Limb (tissue), 2 donors: ENCODE measurements around the gene ADCYAP1.
"Not testable (repeated sequence)": the region's sequence is repeated elsewhere in the genome, so short reads cannot be mapped to it uniquely, and the experiment has no call there.

Experiments used
- DNase-seq, 2 donors: peaks; one replicate each; pipeline ENCODE4 v3.0.0-alpha.2; 2016; ENCODE audit errors: extremely low spot score in 2 of 2

ADCYAP1 gene

DNA sequence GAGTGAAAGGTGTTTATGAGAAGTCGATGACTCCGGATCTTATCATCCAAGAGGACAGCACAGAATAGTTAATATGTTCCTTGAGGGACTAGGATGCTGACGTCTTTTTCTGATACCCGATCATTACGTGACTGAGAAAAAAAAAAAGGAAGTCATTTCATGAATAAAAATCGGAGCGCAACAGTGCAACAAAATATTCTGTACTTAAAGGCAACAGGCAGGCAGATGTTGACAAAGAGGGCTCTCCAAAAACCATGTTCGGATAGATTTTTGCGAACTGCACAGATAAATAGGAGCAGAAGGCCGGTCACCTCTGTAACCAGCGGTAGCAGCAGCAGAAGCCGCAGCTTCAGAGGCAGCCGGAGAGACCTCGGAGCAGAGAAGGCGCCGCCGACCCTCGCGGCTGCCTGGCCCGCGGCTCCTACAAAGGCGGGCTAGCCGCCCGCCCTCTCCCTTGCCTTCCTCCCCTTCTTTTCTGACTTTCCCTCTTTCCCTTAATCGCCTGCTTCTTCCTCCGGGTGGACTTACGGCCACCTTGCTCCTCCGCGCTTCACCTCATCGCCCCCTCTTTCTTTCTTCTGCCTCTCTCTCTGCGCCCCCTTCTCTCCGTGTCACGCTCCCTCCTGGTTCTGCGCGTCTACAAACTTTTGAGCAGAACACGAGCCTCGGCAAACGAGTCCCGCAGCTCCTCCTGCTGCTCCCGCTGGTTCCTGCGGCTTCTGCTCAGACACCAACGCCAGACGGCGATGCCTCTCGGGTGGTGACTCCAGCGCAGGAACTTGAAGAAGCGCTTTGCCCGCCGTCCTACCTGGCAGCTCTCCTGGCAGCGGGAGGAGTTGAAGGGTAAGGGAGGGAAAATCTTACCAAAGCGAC, at the start of gene ADCYAP1:
ADCYAP1 (plus strand) TSS at position 654 of the 873 bp plus-strand sequence. CDS start 516 bp downstream, outside the sequence.
- peak in 1 of 2 donors; percentile 45 for DNase-seq

GRCh38 chr18:857986-858385, 46.7 kb upstream of the ADCYAP1 start:
- no peak for DNase-seq

DNA sequence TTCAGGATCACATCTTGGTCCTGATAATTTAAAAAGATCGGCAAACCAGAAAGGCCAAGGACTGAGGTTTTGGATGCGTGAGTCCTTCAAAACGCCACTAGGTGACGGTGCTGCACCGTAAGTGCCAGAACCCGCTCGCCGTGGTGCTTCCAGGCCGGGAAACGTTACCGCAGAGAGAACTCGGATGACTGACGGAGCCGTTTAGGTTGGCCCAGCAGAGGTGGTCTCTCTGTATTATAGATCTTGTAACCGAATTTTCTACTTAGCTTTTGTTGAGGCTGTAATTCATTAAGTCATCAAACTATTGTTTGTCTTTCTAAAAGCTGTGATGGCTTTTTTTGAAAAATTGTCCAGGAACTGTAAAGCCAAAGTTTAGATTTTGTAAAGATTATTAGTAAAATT, 39.8 kb upstream of the ADCYAP1 start:
- peak; percentile 75 to 78 for DNase-seq

DNA sequence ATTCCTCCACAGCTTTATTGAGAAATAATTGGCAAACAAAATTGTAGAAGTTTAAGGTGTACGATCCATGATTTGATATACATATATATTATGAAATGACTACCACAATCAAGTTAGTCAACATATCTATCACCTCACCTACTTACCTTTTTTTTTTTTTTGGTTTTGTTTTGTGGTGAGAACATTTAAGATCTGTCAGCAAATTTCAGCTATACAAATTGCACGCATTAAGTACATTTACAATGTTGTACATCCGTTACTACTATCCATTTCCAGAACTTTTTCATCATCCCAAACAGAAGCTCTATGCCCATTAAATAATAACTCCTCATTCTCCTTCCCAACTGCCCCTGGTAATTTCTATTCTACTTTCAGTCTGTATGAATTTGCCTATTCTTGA, 37.4 kb upstream of the ADCYAP1 start:
- no peak for DNase-seq

- DNase-seq = not testable (repeated sequence)
Measured at GRCh38 chr18:873426-873825, 31.2 kb upstream of the ADCYAP1 start.

DNA sequence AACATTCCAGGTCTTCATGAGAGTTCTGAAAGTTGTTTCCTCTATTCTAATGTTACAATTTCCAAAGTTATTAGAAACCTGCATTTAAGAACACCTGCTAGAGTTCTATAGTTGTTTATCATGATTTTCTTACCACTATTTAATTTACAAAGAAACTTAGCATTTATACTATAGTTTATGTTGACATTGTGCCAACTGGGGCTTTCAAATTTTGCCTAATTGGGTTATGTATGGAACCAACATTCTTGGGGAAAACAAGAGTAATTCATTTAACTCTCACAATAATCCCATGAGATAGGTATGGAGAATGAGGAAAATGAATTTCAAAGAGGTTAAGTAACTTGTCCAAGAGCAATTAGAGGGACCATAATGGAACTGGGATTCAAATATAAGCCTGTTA, 28.8 kb upstream of the ADCYAP1 start:
- no peak for DNase-seq

- no peak for DNase-seq
Measured at GRCh38 chr18:877238-877637, 27.4 kb upstream of the ADCYAP1 start.

DNA sequence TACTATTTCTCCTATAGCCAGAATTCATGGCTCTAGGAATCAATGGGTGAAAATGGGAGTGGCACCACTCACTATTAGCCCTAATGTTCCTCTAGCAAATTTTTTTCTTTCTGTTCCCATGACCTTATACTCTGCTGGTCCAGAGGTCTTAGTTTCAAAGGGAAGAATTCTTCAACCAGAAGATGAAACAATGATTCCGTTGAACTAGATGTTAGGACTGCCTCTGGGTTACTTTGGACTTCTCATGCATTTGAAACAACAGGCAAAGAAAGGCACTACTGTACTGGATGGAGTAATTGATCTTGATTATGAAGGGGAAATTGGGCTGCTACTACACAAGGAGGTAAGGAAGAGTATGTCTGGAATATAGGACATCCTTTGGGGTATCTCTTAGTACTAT, 18.6 kb upstream of the ADCYAP1 start:
- DNase-seq = no peak

GRCh38 chr18:887716-888115, 17.0 kb upstream of the ADCYAP1 start:
- DNase-seq = no peak

DNA sequence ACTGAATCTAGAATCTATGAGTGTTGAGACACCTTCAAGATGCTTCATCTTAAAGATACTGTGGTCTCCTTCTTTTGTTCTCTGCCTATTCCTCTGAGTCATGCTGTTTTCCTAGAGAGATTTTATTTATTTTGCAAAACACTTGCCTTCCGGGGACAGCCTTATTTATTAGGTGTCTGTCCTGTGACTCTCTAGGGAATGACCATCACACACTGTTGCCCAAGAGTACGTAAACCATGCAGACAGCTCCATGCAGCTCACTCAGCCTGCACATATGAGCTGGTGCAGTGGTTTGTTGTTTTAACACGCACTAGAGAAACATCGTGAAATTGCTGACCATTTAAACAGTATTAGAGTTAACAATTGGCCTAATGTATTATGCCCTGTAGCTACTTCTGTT, 12.4 kb upstream of the ADCYAP1 start:
- no peak for DNase-seq

DNA sequence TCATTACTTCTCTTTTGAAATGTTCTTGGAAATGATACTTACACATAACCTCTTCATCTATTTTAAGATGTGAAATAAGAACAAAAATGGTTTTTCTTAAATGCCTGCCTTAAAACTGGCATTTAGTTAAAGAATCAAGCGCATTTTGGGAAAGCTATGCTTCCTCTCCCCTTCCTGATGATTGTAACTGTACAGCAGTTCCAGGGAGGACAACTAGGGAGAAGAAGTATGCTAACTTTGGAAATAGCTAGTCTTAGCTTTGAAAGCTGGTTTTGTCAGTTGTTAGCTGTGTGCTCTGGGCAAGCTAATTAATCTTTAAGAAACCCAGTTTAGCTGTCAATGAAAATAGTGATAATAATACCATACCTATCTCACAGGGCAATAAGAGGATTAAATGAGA, 8.4 kb upstream of the ADCYAP1 start:
- no peak for DNase-seq

DNA sequence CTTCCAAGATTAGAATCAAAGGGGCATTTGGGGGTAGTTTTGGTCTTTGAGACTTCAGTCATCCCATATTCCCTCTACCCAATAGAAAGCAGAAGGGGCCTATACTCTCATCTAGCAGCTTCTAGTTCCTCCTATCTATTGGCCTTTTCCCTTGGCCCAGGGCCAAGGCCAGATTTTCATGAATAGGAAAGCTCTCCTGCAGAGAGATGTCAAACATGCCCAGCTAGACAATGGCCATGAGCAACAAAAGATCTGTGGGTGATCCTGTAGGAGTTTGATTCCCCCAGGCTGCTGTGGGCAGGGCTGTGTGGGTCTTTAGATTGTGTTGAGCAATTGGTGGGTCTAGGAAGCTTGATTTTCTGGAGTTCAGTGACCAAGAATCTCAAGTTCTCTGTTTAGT, 2.9 kb upstream of the ADCYAP1 start:
- no peak for DNase-seq

GRCh38 chr18:902229-902628, 2.4 kb upstream of the ADCYAP1 start:
- DNase-seq = no peak

- peak; percentile 77 to 83 for DNase-seq
Measured at GRCh38 chr18:903701-904100, 970 bp upstream of the ADCYAP1 start.

DNA sequence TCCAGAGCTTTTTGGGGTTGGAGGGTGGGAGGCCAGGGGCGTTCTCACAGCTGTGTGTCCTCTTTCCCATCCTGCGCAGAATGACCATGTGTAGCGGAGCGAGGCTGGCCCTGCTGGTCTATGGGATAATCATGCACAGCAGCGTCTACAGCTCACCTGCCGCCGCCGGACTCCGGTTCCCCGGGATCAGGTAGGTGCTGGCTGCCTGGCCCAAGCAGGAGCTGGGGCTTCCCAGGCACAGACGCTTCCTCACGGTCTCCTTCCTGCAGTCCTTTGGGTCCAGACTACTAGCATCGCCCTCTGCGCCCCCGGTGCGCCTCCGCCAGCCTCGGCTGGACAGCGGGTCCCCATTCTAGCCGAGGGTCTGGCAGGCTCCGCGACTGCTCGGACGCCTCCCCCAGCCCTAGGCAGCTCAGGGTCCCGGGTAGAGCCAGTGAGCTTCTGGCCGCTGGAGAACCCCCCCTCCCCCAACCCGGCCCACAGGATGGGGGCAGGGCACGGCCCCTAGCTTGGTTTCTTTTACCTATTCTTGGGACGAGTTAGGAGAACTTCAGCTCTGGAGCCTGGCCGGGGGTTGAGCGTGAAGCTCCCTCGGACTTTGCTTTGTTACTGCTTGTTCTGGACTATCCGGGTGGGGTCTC, 756 bp downstream of the ADCYAP1 start:
- peak in 1 of 2 donors; percentile 40 for DNase-seq

DNA sequence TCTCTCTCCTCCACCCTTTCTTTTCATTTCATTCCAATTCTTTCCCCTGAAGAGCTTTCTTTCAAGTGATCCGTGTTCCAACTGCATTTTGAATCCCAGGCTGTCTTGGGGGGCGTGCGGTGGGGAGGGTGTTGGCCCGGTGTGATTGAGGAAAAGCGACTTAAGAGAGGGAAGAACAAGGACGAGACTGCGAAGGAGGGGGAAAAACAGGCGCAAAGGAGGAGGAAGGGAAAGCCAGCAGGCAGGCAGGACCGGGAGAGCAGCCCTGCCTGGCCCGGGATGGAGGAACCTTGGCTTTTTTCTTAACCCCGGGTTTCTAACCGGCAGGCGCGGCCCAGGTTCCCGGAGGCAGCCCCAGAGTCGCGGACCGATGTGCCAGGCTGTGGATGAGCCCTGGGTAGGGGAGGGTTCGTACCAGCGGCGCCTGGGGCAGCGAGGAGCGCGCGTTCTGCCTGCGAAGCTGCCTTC, 1.3 kb downstream of the ADCYAP1 start:
- DNase-seq = no peak

DNA sequence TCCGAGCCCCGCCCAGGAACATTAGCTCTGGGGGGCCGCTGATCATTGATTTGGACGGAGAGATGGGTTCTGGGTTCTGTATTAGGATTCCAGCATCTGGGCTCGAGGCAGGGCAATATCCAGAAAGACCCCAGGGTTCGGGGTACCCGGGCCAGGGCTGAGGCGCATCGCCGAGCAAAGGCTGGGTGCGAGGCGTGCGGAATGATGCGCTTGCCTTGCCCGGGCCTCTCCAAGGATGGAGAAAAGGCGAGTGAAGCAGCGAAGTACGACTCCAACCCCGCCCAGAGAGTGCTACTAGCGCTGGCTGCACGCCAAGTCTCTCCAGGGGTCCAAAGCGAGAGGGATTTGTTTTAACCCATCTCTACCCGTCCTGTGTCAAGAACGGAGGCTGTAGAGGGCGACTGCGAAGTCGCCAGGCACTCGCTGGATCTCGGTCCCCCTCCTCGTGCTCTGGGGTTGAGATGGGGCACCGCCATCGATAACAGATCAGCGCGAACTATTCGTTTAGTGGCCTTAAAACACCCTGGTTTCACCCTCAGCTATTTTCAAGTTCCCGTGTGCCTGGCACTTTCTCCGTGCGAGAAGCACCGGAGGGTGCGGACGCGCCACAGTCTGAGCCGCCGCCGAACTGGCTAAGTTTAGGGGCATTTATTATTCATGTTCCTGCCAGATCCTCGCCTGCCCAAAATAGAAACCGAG, 1.9 kb downstream of the ADCYAP1 start:
- DNase-seq = peak in 1 of 2 donors; percentile 73

DNA sequence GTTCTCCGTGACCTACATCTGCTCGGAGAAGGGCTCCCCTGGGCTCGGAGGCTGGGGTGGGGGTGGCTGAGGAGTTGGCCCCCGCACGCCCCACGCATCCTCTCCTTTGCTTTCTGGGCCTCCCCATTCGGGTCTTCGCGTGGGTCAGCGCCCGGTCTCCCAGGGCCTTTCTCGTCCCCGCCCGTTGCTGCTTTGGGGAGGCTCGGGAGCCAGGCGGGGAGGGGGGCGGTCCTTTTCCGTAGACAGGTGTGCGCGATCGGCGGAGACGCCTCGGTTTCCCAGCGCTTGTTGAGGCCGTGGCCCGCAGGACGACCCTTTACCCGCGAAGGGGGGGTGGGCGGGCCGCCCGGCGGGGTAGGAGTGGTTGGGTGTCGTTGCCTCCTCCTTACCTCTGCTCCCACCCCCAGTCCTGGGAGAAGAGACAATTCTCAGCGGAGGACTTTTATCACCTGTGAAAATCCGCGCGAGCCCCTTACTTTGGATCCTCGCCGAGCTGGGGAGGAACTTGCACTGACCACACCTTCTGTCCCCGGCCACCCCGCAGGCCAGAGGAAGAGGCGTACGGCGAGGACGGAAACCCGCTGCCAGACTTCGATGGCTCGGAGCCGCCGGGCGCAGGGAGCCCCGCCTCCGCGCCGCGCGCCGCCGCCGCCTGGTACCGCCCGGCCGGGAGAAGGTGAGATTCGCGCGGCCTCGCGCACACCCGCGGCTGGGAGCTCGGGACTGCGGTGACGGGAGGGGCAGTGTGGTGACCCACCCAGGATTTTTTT, 2.6 kb downstream of the ADCYAP1 start:
- peak in 1 of 2 donors; percentile 60 for DNase-seq

- peak in 1 of 2 donors; percentile 53 for DNase-seq
Measured at GRCh38 chr18:907885-908757, 3.5 kb downstream of the ADCYAP1 start.
